HepG2 (cell line): ENCODE data around the gene CAMTA1. TPM values are rescaled to one million over a fixed set of nuclear protein-coding genes. Genes with fewer than 3 reads are reported as not detected.

Experiments used
- ATAC-seq: fragments of 200-7000 bp; cut with Tn5 transposase; 3 replicates; pipeline ENCODE4 v1.9.1; 2020; ENCODE audit warnings: mild to moderate bottlenecking, moderate library complexity
- BruUV-seq: library from RNA; stranded (reverse); fragments of 400-500 nt; replicated peaks from 2 replicates; lab custom pipeline; 2021; lab: Mats Ljungman, UMichigan
- CTCF ChIA-PET: fragments of 300-600 bp; formaldehyde crosslinking; extraction: SDS; loops from one replicate; lab custom pipeline; 2021; ENCODE audit warnings: low total read pairs, inconsistent platforms, low intra/inter-chr PET ratio; lab: Yijun Ruan, JAX
- POLR2A ChIA-PET: fragments of 350-600 bp; sonication (Branson Sonifier 250); formaldehyde crosslinking; loops from one replicate; lab custom pipeline; 2020; ENCODE audit warnings: antibody characterized with exemption, inconsistent platforms; lab: Yijun Ruan, JAX
- DNase-seq: peaks from one replicate; pipeline ENCODE4 v3.0.0-alpha.2; 2015; ENCODE audit warnings: low spot score
- FAIRE-seq: peaks from 3 replicates; lab custom pipeline; 2011; peaks lifted over from hg19 to GRCh38; lab: Jason Lieb, UNC
- H2AFZ ChIP-seq: one replicate; pipeline ENCODE4 v1.6.1; 2011; ENCODE audit warnings: low read length, inconsistent platforms
- H3K27ac ChIP-seq: fragments of 300-600 bp; 3 replicates; pipeline ENCODE4 v1.8.0; 2011; ENCODE audit warnings: mixed run types, mild to moderate bottlenecking, mixed read lengths, low read length, inconsistent platforms; ENCODE audit not compliant: insufficient read depth; ENCODE audit errors: extremely low read length
- H3K27me3 ChIP-seq, 2 experiments: fragments of 200-600 bp in 1 of 2; 2 replicates in 1 of 2; 3 replicates in 1 of 2; pipeline versions ENCODE4 v1.6.0 to v1.8.0; 2011; ENCODE audit warnings: low read length in 2 of 2, mild to moderate bottlenecking in 2 of 2, moderate library complexity in 2 of 2, inconsistent platforms in 1 of 2; ENCODE audit not compliant: insufficient read depth in 2 of 2, control insufficient read depth in 1 of 2
- H3K36me3 ChIP-seq, 2 experiments: fragments of 200-600 bp in 1 of 2; replicated peaks in 1 of 2; 2 replicates in 1 of 2; 3 replicates in 1 of 2; pipeline versions ENCODE4 v1.5.1 to v1.8.0; 2011; ENCODE audit warnings: low read length in 2 of 2, inconsistent platforms in 1 of 2; ENCODE audit not compliant: insufficient read depth in 2 of 2, control insufficient read depth in 1 of 2
- H3K4me1 ChIP-seq: 2 replicates; pipeline ENCODE4 v1.5.1; 2012; ENCODE audit warnings: low read length, inconsistent platforms; ENCODE audit not compliant: insufficient read depth
- H3K4me2 ChIP-seq: 2 replicates; pipeline ENCODE4 v1.6.0; 2011; ENCODE audit warnings: low read depth, low read length, inconsistent platforms
- H3K4me3 ChIP-seq, 3 experiments: fragments of 200-600 bp in 1 of 3; sonication (generic), shearing (Covaris generic) in 1 of 3; replicated peaks in 1 of 3; 2 replicates each; pipeline ENCODE4 v1.5.1; 2011 to 2016; ENCODE audit warnings: low read length in 3 of 3, inconsistent platforms in 2 of 3, low read depth in 2 of 3, mild to moderate bottlenecking in 2 of 3, control low read depth in 1 of 3, mixed read lengths in 1 of 3; ENCODE audit not compliant: insufficient read depth in 1 of 3
- H3K79me2 ChIP-seq: one replicate; pipeline ENCODE4 v1.6.1; 2011; ENCODE audit warnings: low read length, inconsistent platforms; ENCODE audit not compliant: insufficient read depth
- H3K9ac ChIP-seq: 2 replicates; pipeline ENCODE4 v1.6.0; 2011; ENCODE audit warnings: mild to moderate bottlenecking, low read depth, low read length, inconsistent platforms; ENCODE audit not compliant: insufficient read depth
- H3K9me3 ChIP-seq: 2 replicates; pipeline ENCODE4 v1.5.1; 2012; ENCODE audit warnings: mild to moderate bottlenecking, low read length
- H4K20me1 ChIP-seq: 2 replicates; pipeline ENCODE4 v1.6.0; 2011; ENCODE audit warnings: inconsistent platforms, mild to moderate bottlenecking, low read length, moderate library complexity; ENCODE audit not compliant: insufficient read depth
- CHCHD3 ChIP-seq: sonication (generic); formaldehyde crosslinking; IDR thresholded peaks from 2 replicates; pipeline ENCODE4 v1.8.0; 2022; ENCODE audit warnings: mild to moderate bottlenecking, missing genetic modification reagents, moderate library complexity
- TEAD3 ChIP-seq: optimal IDR thresholded peaks from 2 replicates; pipeline ENCODE3; 2016; ENCODE audit warnings: borderline replicate concordance
- ZFP62 ChIP-seq: sonication (generic); formaldehyde crosslinking; IDR thresholded peaks from 2 replicates; pipeline ENCODE4 v1.4.0; 2020; ENCODE audit warnings: missing genetic modification reagents
- ZNF652 ChIP-seq: IDR thresholded peaks from 2 replicates; pipeline ENCODE4 v1.6.1; 2016; ENCODE audit warnings: low read depth, borderline replicate concordance
- ZNF772 ChIP-seq: sonication (generic); formaldehyde crosslinking; IDR thresholded peaks from 2 replicates; pipeline ENCODE4 v1.5.0; 2020; ENCODE audit warnings: mild to moderate bottlenecking, missing genetic modification reagents
- ZNF788 ChIP-seq: sonication (generic); formaldehyde crosslinking; IDR thresholded peaks from 2 replicates; pipeline ENCODE4 v1.5.0; 2020; ENCODE audit warnings: mild to moderate bottlenecking, missing genetic modification reagents, borderline replicate concordance
- ZNF790 ChIP-seq: sonication (generic); formaldehyde crosslinking; IDR thresholded peaks from 2 replicates; pipeline ENCODE4 v1.8.0; 2022; ENCODE audit warnings: missing genetic modification reagents, mild to moderate bottlenecking, borderline replicate concordance
- WGBS: methylation state at CpG from one replicate; pipeline ENCODE4 v1.1.6; 2017; ENCODE audit warnings: low lambda C conversion rate; 5-methylcytosine and 5-hydroxymethylcytosine counted together
- in situ Hi-C: cut with HindIII; loops from 2 replicates; pipeline ENCODE4 v1.10.0; 2017; ENCODE audit warnings: low pct_unique_long_range_greater_than_20kb; ENCODE audit not compliant: extremely low pct_ligation_motif_present
- intact Hi-C: fragments of 100-400 bp; cut with micrococcal nuclease; formaldehyde crosslinking; loops from one replicate; pipeline ENCODE4 v1.10.0; 2022; ENCODE audit not compliant: unreplicated experiment
- polyA plus RNA-seq, 8 experiments: library from polyadenylated mRNA; depleted of rRNA in 3 of 8; stranded (reverse) in 7 of 8; unstranded in 1 of 8; fragments of >200 nt; fragmentation: Illumina TruSeq in 4 of 8; extraction: Trizol in 4 of 8; gene quantifications; 2 replicates each; pipeline versions ENCODE4 v1.2.1 to v1.2.3, GENCODE V29; 2011 to 2016; ENCODE audit warnings: low read depth in 4 of 8, missing spikeins in 1 of 8, mixed read lengths in 1 of 8; ENCODE audit not compliant: insufficient read depth in 1 of 8
- total RNA-seq, 5 experiments: library from RNA; depleted of rRNA; stranded (reverse); fragments of >200 nt; fragmentation: Illumina TruSeq; extraction: Trizol; gene quantifications; 2 replicates each; pipeline ENCODE4 v1.2.3, GENCODE V29; 2016; ENCODE audit warnings: low read depth in 1 of 5
- TF ChIP-seq, protein P1 (sequence below): sonication (generic); formaldehyde crosslinking; IDR thresholded peaks from 2 replicates; pipeline ENCODE4 v1.5.0; 2020; ENCODE audit warnings: mild to moderate bottlenecking, missing genetic modification reagents

CAMTA1 gene
- total and polyA plus RNA-seq, 2 of the 13 experiments (the other 11 are each of a cell fraction or from before 2014, with no cell fraction given) = 25.0 to 36.4 TPM

GRCh38 chr1:7586031-7586941 lies 801.0 kb downstream of the CAMTA1 start:
- Histone ChIP-seq H3K36me3 (no peaks in the 10 kb centered on the region), H3K9ac (no peak overlapping the region), H4K20me1 (no peaks in the 10 kb centered on the region), H3K4me2 (no peak overlapping the region), H3K9me3 (no peaks in the 10 kb centered on the region), H3K27me3 (peaks cover 6 to 48% of the 10 kb centered on the region in 2 experiments; a peak in 4 of 5 replicates), H3K4me3 (no peak overlapping the region), H3K4me1 (no peaks in the 10 kb centered on the region), H2AFZ (no peak overlapping the region), H3K79me2 (no peaks in the 10 kb centered on the region), H3K27ac (no peak overlapping the region)
- ChIA-PET CTCF (no interaction called here), POLR2A (no interaction called here)
- ATAC-seq = no peak
- in situ Hi-C loops (no loop called here), intact Hi-C loops (no loop called here)
- WGBS = 21% methylated on average over 9 of the region's 26 CpGs
- no peak for TF ChIP-seq TEAD3
- TF ChIP-seq, protein P1, sequence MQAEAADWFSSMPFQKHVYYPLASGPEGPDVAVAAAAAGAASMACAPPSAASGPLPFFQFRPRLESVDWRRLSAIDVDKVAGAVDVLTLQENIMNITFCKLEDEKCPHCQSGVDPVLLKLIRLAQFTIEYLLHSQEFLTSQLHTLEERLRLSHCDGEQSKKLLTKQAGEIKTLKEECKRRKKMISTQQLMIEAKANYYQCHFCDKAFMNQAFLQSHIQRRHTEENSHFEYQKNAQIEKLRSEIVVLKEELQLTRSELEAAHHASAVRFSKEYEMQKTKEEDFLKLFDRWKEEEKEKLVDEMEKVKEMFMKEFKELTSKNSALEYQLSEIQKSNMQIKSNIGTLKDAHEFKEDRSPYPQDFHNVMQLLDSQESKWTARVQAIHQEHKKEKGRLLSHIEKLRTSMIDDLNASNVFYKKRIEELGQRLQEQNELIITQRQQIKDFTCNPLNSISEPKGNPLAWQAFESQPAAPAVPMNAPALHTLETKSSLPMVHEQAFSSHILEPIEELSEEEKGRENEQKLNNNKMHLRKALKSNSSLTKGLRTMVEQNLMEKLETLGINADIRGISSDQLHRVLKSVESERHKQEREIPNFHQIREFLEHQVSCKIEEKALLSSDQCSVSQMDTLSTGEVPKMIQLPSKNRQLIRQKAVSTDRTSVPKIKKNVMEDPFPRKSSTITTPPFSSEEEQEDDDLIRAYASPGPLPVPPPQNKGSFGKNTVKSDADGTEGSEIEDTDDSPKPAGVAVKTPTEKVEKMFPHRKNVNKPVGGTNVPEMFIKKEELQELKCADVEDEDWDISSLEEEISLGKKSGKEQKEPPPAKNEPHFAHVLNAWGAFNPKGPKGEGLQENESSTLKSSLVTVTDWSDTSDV (CRISPR knock-in tag) = no peak
- no TSS peak for BruUV-seq
- FAIRE-seq = no peak
- no peak for DNase-seq

GRCh38 chr1:7587108-7587772 lies 802.0 kb downstream of the CAMTA1 start:
- Histone ChIP-seq H3K27me3 (peaks cover 6 to 54% of the 10 kb centered on the region in 2 experiments; a peak in 4 of 5 replicates), H3K36me3 (no peaks in the 10 kb centered on the region), H3K9me3 (no peaks in the 10 kb centered on the region), H3K27ac (no peak overlapping the region), H3K4me3 (no peak overlapping the region), H3K79me2 (no peaks in the 10 kb centered on the region), H4K20me1 (no peaks in the 10 kb centered on the region), H3K9ac (no peak overlapping the region), H2AFZ (no peak overlapping the region), H3K4me2 (no peak overlapping the region), H3K4me1 (no peaks in the 10 kb centered on the region)
- intact Hi-C loops = no loop called here
- ATAC-seq (no peak), DNase-seq (no peak), FAIRE-seq (no peak)
- CTCF ChIA-PET = no interaction called here
- BruUV-seq = no TSS peak
- in situ Hi-C loops = no loop called here
- 53% methylated on average over 15 of the region's 18 CpGs for WGBS
- POLR2A ChIA-PET = no interaction called here
- TF ChIP-seq ZFP62 (CRISPR knock-in tag) = no peak
- TF ChIP-seq ZNF788 (CRISPR knock-in tag) = no peak
- no peak for TF ChIP-seq ZNF772 (CRISPR knock-in tag)
- no peak for TF ChIP-seq ZNF790
- TF ChIP-seq ZNF652 (CRISPR knock-in tag) = no peak
- no peak for TF ChIP-seq CHCHD3
